PC-3 (cell line): ENCODE data around the gene SLC7A9.

ENCODE experiments used
- EZH2phosphoT487 ChIP-seq: fragments of 300-600 bp; sonication (generic); IDR thresholded peaks from 2 replicates; pipeline ENCODE4 v1.6.1; 2018; ENCODE audit warnings: mild to moderate bottlenecking, antibody characterized with exemption, low read length, borderline replicate concordance
- TF ChIP-seq, protein P1 (sequence below): fragments of 300-600 bp; sonication (generic); conservative IDR thresholded peaks from 2 replicates; pipeline ENCODE4 v1.5.1; 2017; ENCODE audit warnings: antibody characterized with exemption, low read depth, mild to moderate bottlenecking, low read length

DNA sequence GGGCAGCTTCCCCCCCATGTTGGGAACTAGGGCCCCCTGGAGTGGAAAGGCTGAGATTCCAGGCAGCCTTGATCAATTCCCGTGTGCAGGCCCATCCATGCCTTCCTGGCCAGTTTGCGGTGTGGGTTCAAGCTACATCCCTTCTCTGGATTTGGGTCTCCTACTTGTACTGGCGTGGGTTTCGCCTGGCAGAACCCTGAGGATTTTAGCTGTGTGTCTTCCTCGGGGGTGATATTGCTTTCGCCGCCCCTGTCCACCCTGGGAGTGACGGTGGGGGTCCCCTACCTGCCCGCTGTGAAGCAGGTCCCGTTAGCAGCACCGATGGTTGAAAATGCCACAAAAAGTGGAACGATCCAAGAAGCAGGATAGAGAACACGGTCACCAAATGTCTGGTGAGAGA, 11.4 kb downstream of the SLC7A9 start:
- TF ChIP-seq, protein P1, sequence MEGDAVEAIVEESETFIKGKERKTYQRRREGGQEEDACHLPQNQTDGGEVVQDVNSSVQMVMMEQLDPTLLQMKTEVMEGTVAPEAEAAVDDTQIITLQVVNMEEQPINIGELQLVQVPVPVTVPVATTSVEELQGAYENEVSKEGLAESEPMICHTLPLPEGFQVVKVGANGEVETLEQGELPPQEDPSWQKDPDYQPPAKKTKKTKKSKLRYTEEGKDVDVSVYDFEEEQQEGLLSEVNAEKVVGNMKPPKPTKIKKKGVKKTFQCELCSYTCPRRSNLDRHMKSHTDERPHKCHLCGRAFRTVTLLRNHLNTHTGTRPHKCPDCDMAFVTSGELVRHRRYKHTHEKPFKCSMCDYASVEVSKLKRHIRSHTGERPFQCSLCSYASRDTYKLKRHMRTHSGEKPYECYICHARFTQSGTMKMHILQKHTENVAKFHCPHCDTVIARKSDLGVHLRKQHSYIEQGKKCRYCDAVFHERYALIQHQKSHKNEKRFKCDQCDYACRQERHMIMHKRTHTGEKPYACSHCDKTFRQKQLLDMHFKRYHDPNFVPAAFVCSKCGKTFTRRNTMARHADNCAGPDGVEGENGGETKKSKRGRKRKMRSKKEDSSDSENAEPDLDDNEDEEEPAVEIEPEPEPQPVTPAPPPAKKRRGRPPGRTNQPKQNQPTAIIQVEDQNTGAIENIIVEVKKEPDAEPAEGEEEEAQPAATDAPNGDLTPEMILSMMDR, result no peak
- TF ChIP-seq EZH2phosphoT487, result no peak
